ENCODE results near the gene SERPINB3. TPM values are rescaled to one million over a fixed set of nuclear protein-coding genes. Genes with fewer than 3 reads are reported as not detected.

The SERPINB3 gene
- total RNA-seq, 1 experiment from 2014 or later, result not detected

GRCh38 chr18:63684718-63685117, 23.0 kb upstream of the SERPINB3 start:
- no peaks in the 10 kb centered on the region for H3K79me2 ChIP-seq (ENCODE audit: insufficient read depth, low read length)
- H3K27me3 ChIP-seq (ENCODE audit: insufficient read depth, low read length), result no peaks in the 10 kb centered on the region
- H3K4me1 ChIP-seq (ENCODE audit: control insufficient read depth in 1 of 2, insufficient read depth in 2 of 2, low read length in 2 of 2), result no peaks in the 10 kb centered on the region; a peak in 1 of 4 replicates
- H3K27ac ChIP-seq (ENCODE audit: low read depth, low read length), result no peak overlapping the region
- no peak overlapping the region for H3K4me2 ChIP-seq (ENCODE audit: low read length)
- H3K9me3 ChIP-seq (ENCODE audit: control insufficient read depth in 1 of 2, insufficient read depth in 1 of 2, low read depth in 1 of 2, low read length in 2 of 2), result no peaks in the 10 kb centered on the region
- H3K9ac ChIP-seq (ENCODE audit: low read length), result no peak overlapping the region
- H3K4me3 ChIP-seq (replicated peaks in 1 of 2; ENCODE audit: low read depth in 1 of 2, low read length in 2 of 2), result no peak overlapping the region
- H3K9me2 ChIP-seq (ENCODE audit: insufficient read depth), result no peaks in the 10 kb centered on the region
- intact Hi-C loops (cut with micrococcal nuclease), result no loop called here
- ChIA-PET POLR2A (no interaction called here), CTCF (no interaction called here), RAD21 (ENCODE audit: low non-redundant PET in 1 of 2, low total read pairs in 2 of 2, uncharacterized antibody in 2 of 2, unreplicated experiment in 2 of 2) (no interaction called here)
- no peaks in the 10 kb centered on the region for H3K36me3 ChIP-seq (ENCODE audit: control insufficient read depth in 1 of 2, insufficient read depth in 2 of 2, low read length in 2 of 2)
- TF ChIP-seq TCF7L2 (IDR thresholded peaks at IDR 0.05; ENCODE audit: borderline replicate concordance, extremely low read depth, insufficient read depth, insufficient read length), result no peak
- TF ChIP-seq EZH2 (IDR thresholded peaks at IDR 0.05), result no peak
- no peak for TF ChIP-seq CEBPB (IDR thresholded peaks at IDR 0.05; ENCODE audit: low read depth)
- no peak for TF ChIP-seq SRF (IDR thresholded peaks at IDR 0.05; ENCODE audit: low read depth)
- TF ChIP-seq RAD21 (IDR thresholded peaks at IDR 0.05; ENCODE audit: low read depth), result no peak
- TF ChIP-seq POLR2AphosphoS5 (IDR thresholded peaks at IDR 0.05; ENCODE audit: low read depth, low read length), result no peak
- no TSS peak for BruUV-seq (replicated peaks)
- ATAC-seq (no peak), DNase-seq (ENCODE audit: low read depth, low spot score) (no peak)
- no peaks in the 10 kb centered on the region for H4K20me1 ChIP-seq (ENCODE audit: insufficient read depth)
- H2AFZ ChIP-seq (ENCODE audit: low read depth, low read length, poor library complexity, severe bottlenecking), result no peak overlapping the region

GRCh38 chr18:63683890-63684289, 22.2 kb upstream of the SERPINB3 start:
- H3K9ac ChIP-seq (ENCODE audit: low read length), result no peak overlapping the region
- no peaks in the 10 kb centered on the region for H4K20me1 ChIP-seq (ENCODE audit: insufficient read depth)
- no peaks in the 10 kb centered on the region for H3K9me2 ChIP-seq (ENCODE audit: insufficient read depth)
- no peak for ATAC-seq
- H3K4me3 ChIP-seq (replicated peaks in 1 of 2; ENCODE audit: low read depth in 1 of 2, low read length in 2 of 2), result no peak overlapping the region
- no peaks in the 10 kb centered on the region for H3K36me3 ChIP-seq (ENCODE audit: control insufficient read depth in 1 of 2, insufficient read depth in 2 of 2, low read length in 2 of 2)
- ChIA-PET RAD21 (ENCODE audit: low non-redundant PET in 1 of 2, low total read pairs in 2 of 2, uncharacterized antibody in 2 of 2, unreplicated experiment in 2 of 2) (no interaction called here), CTCF (no interaction called here), POLR2A (no interaction called here)
- TF ChIP-seq SP1 (IDR thresholded peaks at IDR 0.05; ENCODE audit: low read depth), result no peak
- no peak for TF ChIP-seq ZFX (IDR thresholded peaks at IDR 0.05)
- TF ChIP-seq POLR2AphosphoS5 (IDR thresholded peaks at IDR 0.05; ENCODE audit: low read depth, low read length), result no peak
- TF ChIP-seq ATF3 (IDR thresholded peaks at IDR 0.05), result no peak
- TF ChIP-seq FOSL1 (IDR thresholded peaks at IDR 0.05; ENCODE audit: low read depth), result no peak
- TF ChIP-seq JUND (IDR thresholded peaks at IDR 0.05), result no peak
- TF ChIP-seq YY1 (IDR thresholded peaks at IDR 0.05; ENCODE audit: extremely low read depth, insufficient replicate concordance, low read depth, low read length), result no peak
- no peak for TF ChIP-seq ZNF274 (IDR thresholded peaks at IDR 0.05; ENCODE audit: low read depth, low read length)
- TF ChIP-seq ZBTB33 (IDR thresholded peaks at IDR 0.05; ENCODE audit: extremely low read depth, insufficient replicate concordance, low read length), result no peak
- no peak for TF ChIP-seq EGR1 (IDR thresholded peaks at IDR 0.05; ENCODE audit: low read depth)
- TF ChIP-seq EZH2 (IDR thresholded peaks at IDR 0.05), result no peak
- no TSS peak for BruUV-seq (replicated peaks)
- no peaks in the 10 kb centered on the region for H3K9me3 ChIP-seq (ENCODE audit: control insufficient read depth in 1 of 2, insufficient read depth in 1 of 2, low read depth in 1 of 2, low read length in 2 of 2)
- no peak overlapping the region for H3K27ac ChIP-seq (ENCODE audit: low read depth, low read length)
- H3K27me3 ChIP-seq (ENCODE audit: insufficient read depth, low read length), result no peaks in the 10 kb centered on the region
- H3K4me1 ChIP-seq (ENCODE audit: control insufficient read depth in 1 of 2, insufficient read depth in 2 of 2, low read length in 2 of 2), result no peaks in the 10 kb centered on the region; a peak in 1 of 4 replicates
- DNase-seq (ENCODE audit: low read depth, low spot score), result no peak
- H2AFZ ChIP-seq (ENCODE audit: low read depth, low read length, poor library complexity, severe bottlenecking), result no peak overlapping the region
- no peaks in the 10 kb centered on the region for H3K79me2 ChIP-seq (ENCODE audit: insufficient read depth, low read length)
- H3K4me2 ChIP-seq (ENCODE audit: low read length), result no peak overlapping the region
- intact Hi-C loops (cut with micrococcal nuclease), result no loop called here

All from HCT116 (cell line).